T-helper 9 cell (primary cell): Measurements from ENCODE around the gene WDR19.
"Not testable (repeated sequence)": the region's sequence is repeated elsewhere in the genome, so short reads cannot be mapped to it uniquely, and the experiment has no call there.

Experiments
- DNase-seq: peaks from one replicate; pipeline ENCODE4 v3.0.0-alpha.2; 2020

WDR19 gene

DNA sequence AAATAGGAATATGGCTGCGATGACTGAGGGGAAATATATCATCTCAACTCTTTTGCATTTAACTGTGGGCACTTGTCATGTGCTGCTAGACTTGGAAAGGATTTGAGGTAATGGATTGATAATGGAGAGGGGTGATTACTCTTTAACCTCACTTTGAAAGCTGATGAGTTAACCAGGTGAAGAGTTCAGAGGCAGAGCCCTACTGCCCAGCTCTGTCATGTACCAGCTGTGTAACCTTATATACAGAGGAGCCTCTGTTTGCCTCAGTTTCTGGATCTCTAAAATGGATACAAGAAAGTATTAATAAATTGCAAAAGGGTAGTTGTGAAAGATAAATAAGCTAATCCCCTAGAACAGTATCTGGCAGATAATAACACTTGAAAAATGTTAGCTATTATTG is 51.5 kb downstream of the WDR19 start:
- DNase-seq: no peak

DNA sequence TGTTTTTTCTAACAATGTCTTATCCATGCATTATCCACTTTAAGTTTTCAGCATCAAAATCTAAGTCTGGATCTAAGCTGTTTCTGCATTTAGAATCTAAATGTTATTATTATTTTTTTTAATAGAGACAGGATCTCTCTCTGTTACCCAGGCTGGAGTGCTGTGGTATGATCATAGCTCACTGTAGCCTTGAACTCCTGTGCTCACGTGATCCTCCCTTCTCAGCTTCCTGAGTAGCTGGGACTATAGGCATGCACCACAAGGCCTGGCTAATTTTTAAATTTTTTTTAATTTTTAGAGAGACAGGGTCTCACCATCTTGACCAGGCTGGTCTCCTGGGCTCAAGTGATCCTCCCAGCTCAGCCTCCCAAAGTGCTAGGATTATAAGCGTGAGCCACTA is 52.7 kb downstream of the WDR19 start:
- no peak for DNase-seq

DNA sequence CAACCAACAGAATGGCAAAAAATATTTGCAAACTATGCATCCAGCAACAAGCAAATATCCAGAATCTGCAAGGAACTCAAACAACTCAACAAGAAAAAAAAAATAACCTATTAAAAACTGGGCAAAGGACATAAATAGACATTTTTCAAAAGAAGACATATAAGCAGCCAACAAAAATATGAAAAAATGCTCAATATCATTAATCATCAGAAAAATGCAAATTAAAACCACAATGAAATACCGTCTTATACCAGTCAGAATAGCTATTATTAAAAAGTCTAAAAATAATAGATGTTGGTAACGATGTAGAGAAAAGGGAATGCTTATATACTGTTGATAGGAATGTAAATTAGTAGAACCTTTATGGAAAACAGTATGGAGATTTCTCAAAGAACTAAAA is 53.4 kb downstream of the WDR19 start:
- no peak for DNase-seq

DNA sequence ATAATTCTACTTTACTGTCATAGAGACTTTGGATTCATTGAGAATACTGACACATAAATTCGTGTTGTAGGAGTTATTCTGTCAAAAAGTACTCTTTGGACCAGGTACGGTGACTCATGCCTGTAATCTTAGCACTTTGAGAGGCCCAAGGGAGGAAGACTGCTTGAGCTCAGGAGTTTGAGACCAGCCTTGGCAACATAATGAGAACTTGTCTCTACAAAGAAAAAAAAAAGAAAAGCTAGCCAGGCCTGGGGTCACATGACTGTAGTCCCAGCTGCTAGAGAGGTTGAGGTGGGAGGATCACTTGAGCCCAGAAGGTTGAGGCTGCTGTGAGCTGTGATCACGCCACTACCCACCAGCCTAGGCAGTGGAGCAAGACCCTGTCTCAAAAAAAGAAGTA is 54.9 kb downstream of the WDR19 start:
- no peak for DNase-seq

DNA sequence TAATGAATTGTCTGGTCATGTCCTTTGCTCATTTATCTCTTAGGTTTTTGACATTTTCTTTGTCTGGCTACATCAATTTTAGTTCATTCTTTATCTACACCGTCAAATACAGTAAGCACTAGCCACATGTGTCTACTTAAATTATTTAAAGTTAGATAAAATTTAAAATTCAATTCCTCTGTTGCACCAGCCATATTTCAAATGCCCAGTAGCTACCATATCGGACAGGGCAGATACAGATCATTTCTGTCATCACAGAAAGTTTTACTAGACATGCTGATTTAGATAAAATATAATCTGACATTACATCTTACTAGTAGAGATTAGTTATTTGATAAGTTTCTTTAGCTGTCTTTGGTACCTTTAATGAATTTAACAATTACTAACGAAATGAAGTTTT is 61.1 kb downstream of the WDR19 start:
- no peak for DNase-seq

DNA sequence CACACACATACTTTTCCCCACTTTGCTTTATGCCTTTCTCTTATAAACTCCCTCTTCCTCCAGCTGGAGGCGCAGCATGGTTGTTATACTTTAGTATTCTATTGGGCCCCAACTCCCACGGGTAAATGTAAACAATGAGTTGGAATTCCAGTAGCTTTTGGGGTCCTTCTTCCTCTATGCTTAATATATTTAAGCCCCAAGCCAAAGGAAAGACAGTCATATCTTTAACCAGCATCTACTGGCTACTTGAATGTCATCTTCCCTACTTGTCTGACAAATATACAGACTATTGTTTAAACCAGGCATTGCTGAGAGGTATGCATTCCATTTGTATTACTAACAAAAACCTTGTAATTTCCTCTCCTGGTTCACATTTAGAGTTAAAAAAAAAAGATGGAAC is 72.9 kb downstream of the WDR19 start:
- no peak for DNase-seq

DNA sequence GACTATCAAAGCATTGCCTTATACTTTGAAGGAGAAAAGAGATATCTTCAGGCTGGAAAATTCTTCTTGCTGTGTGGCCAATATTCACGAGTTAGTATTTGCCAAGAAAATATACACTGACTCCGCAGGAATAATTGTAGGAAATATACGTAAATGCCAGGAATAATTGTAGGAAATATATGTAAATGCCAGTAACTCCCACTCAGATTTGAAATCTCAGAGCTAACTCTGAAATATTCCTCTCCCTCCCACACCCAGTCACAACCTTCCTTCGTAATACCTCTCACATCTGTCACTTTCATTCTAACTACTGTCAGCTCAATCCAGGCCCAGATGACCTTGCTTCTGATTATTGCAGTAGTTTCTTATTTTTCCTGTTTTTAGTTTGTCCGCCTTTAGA is 73.5 kb downstream of the WDR19 start:
- DNase-seq: no peak

DNA sequence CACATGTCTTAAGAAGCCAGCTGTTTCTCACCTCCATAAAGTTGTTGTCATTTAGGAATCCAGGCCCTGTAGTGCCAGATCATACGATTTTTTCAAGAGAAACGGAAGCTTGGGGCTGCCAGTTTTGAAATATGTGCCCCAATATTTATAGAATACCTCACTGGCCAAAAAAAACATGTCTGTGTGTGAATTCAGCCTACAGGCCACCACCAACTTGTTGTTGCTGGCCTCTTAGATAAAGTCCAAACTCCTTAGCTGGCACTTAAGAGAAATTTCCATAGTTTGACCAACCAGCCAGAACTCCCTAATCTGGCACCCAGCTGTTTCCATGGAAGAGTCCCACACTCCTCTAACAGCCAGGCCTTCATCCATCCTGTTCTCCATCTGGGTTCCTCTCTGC is 74.1 kb downstream of the WDR19 start:
- no peak for DNase-seq

DNA sequence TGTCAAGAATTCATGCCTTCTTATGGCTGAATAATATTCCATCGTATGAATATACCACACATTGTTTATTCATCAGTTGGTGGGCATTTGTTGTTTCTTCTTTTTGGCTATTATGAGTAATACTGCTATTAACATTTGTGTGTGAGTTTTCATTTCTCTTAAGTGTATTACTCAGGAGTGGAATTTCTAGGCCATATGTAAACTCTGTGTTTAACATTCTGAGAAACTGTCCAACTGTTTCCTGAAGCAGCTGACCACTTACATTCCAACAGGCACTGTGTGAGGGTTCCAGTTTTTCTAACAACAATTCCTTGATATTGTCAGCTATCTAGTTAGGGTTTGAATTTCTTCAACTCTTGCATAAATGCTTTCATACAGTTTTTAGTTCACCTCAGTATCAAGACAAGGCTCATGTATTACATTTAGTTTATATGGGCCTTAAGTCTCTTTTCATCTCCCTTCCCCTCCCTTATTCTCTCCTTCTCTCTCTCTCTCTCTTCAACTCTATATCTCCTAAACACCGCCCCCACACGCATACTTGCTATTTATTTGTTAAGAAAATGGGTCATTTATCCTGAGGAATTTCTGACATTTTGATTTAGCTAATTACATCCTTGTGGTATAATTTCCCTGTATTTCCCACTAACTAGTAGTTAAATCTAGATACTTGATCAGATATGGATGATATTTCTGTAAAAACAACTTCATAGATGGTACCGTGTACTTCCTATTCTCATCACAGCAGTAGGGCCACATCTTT is 77.4 kb downstream of the WDR19 start:
- DNase-seq: no peak

DNA sequence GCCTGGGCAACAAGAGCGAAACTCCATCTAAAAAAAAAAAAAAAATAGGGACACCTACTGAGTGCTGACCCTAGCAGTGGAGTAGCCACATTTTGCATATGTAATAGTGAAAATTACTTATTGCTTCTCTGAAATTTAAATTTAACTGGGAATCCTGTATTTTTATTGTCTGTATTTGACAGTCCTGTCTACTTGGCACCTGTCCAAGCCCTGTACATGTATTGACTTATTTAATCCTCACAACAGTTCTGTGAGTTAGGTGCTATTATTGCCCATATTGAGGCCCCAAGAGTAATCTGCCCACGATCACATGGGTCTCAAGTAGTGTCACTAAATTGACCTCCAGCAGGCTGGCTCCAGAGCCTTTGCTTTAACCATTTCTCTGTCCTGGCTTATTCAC is 81.6 kb downstream of the WDR19 start:
- DNase-seq: no peak

DNA sequence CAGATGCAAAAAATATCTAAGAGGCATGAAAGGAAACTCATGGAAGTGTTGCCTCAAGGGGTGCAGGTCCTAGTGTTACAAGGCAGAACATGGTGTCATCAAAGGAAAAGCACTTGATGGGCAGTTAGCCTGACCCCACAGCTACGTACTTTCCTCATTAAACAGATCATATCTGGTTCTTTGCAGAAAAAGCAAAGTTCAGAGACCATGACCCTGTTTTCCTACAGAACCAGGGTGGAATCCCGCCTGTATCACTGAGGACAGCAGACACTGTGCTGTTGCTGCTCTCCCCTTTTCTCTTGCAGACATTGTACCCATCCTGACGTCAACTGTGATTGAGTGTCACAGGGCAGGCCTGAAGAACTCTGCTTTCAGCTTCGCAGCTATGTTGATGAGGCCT is 92.2 kb downstream of the WDR19 start:
- no peak for DNase-seq

DNA sequence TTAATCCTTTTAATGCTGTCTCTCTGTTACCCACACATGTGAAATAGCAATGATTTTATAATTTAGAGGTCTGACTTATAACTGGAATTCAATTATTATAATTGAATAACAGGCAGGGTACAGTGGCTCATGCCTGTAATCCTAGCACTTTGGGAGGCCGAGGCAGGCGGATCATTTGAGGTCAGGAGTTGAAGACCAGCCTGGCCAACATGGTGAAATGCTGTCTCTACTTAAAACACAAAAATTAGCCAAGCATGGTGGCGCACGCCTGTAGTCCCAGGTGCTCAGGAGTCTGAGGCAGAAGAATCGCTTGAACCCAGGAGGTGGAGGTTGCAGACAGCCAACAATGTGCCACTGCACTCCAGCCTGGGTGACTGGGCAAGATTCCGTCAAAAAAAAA is 95.3 kb downstream of the WDR19 start:
- not testable (repeated sequence) for DNase-seq

DNA sequence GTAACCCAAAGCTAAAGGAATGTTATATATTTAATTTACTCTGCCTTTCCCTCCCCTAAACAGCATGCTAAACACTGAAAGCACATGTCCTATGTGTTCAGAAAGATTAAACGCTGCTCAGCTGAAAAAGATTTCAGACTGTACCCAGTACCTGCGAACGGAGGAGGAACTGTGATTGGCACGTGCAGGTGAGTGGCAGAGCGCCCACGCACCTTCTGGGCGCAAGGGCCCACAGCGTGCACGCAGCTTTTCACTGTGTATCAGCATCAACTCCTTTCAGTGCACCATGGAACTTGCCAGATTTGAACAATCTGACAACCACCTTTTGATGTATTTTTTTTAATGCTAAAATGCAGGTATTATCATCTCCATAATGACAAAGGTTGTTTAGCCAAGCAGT is 96.1 kb downstream of the WDR19 start:
- no peak for DNase-seq

DNA sequence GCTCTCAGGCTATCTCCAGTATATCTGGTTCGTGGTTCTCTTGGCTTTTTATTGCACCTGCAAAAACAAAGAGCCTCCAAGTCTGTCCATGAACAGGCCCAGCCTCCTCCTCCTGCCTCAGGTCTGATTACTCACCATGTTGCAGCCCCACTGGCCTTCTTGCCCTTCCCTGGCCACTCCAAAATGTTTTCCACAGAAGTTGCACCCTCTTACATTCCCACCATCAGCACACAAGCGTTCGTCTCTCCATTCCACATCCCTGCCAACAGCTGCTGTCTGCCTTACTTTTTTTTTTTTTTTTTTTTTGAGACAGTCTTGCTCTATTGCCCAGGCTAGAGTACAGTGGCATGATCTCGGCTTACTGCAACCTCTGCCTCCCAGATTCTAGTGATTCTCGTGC is 97.1 kb downstream of the WDR19 start:
- DNase-seq: no peak

DNA sequence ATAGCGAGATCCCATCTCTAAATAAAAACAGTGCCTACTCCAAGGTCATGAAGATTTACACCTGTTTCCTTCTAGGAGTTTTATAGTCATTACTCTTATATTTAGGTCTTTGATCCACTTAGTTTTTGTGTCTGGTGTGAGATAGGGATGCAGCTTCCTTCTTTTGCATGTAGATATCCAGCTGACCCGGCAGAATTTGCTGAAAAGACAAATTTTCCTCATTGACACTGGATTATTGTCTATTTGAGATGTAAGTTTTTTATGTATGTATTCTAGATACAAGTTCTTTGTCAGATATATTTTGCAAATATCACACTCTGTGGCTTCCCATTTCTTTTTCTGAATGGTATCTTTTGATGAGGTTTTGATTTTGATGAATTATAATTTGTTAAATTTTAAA is 98.4 kb downstream of the WDR19 start:
- DNase-seq: no peak

DNA sequence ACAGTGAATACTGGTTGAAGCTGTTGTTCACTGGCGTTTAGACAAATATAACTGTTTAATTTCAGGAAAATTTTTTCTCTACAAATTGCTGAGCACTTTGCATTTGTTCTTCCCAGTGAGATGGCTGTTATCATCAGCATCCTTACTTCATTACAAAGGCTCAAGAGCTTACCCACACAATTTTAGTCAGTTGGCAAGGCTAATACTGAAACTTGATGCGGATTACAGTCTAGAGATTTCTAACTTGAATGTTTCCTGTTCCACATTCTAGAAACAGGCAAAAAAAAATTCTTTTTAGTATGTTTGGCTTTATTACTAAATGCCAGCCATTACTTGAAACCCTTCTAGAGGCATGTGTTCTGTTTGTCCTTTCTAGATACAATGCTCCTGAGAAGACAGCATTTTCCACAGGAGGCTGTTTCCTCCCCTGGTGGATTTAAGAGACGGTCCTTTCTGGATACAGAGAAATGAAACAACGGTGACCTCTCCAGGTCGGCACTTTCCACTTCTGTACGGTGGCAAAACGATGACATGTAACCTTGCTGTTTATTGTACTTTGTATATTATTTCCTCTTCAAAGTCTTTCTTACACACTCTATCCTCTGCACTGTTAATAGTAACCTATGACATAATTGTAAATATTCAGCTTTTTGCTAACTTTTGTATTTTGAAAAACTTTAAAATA is 102.9 kb downstream of the WDR19 start:
- no peak for DNase-seq

DNA sequence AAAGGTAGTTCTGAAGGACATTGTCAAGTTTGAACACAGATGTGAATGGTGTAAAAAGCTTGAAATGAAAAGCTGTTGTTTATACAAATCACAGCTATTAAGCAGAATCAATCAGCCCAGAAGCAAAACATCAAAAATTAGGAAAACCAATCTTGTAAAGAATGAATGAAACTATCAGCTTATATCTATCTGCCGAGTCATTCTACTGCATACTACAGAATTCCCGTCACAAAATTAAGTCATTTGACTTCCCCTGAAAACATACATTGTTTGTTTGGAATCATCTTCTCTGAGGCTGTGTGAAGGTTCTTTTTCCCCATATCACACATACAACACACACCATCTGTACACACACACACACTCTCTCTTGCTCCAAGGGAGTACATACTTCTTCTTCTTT is 103.5 kb downstream of the WDR19 start:
- no peak for DNase-seq

DNA sequence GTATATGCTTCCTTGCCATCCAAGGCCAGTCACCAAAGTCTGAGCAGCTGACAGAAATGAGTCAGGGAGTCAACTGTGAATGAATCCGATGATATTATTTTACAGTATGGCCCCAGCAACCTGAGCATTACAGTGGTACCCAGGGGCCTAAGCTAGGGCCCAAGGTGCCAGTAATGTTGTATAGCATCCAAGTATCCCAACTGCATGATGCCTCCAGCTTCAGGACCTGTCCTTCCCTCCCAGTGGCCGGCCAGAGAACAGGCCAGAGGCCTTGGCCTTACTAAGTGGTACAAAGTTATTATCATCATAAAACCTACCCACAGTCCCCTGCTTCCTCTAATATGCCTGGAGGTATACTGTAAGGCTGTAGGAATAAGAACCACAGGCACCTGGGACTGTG is 103.9 kb downstream of the WDR19 start:
- DNase-seq: no peak

DNA sequence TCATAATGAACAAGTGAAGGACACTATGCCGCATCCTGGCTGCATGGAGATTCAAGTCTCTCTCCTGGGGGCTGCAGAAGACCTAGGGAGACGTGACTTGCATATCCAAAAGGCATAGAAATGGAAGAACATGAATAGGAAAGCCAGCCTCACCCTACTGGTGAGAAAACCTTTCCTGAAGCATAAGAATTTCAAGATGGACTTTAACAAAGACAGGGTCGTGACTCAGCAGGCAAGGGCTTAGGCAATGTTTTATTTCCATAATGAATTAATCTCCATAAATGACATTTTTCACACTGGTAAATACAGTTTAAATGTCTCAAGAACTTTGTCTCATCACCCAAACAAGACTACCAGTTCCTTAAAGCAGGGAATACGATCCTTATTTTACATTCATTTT is 104.9 kb downstream of the WDR19 start:
- DNase-seq: no peak

DNA sequence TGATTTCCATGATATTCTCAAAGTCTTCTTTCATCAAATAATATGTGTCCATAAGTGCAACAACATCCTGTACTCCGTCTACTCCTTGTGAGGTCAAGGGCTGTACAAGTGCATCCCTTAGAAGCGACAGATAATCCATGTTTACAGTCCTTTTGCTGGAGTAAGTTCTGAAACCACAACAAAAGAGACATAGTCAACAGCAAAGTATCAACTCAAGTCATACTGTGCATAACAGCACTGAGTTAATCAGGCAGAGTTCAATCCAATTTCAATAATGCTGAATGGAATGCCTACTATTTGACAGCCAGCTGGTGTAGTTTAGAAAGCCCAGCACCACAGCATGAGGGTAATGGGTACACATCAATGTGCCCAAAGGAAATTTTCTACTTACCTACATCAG is 109.4 kb downstream of the WDR19 start:
- no peak for DNase-seq

DNA sequence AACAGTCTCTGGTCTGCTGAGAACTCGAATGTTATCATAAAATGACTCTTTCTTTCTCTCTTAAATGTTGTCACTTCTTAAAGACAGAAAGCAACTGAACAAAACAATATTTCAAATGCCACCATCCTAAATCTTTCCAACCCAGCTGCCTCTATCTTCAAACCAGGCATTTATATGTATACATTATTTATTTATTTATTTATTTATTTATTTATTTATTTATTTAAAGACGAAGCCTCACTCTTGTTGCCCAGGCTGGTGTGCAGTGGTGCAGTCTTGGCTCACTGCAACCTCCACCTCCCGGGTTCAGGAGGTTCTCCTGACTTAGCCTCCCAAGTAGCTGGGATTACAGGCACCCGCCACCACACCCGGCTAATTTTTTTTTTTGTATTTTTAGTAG is 110.1 kb downstream of the WDR19 start:
- not testable (repeated sequence) for DNase-seq

DNA sequence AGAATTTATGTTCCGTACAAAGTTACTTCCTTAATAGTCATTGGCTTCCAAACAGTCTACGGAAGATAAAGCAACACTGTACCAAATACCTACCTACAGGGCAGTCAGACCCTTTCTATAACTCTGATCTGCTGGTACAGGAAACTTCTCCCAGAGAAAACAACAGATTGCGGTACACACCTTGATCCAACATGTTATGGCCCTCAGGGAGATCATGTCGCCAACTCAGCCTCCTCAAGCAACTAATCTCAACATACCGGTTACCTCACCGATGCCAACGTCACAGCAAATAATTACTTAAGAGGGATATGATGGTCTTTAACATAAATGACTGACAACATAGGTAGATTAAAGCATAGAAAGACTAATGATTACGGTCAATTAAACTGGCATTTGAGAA is 113.5 kb downstream of the WDR19 start:
- DNase-seq: no peak

DNA sequence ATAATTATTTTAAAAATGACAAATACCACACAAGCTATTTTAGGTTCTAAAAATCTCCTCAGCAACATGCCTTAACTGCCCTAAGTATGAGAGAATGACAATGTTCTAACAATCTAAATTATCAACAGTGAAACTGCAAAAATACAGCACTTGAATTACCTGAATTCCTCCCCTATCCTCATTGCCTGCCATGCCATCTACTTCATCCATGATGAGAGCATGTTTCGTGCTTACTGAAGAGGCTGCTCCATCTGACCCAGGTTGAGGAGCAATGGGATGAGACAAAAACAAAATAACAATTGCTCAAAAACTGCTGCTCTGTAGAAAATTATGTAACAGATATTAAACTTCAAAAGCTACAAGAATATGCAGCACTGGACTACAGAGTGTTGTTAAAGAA is 120.6 kb downstream of the WDR19 start:
- DNase-seq: no peak

DNA sequence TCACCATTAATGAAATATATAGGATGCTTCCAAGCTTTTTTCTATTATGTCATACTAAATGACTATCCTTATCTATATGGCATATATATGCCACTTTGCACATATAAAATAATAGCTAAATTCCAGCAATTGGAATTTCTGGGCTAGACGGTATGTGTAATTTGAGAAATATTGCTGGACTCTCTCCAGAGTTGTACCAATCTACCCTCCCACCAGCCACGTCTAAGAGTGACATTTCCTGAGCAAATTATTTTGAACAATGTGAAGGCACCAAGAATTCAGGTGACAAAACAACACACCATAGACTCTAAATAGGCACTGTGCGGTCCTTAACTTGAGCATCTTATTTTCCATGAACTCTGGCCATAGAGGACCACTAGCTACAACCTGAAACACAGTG is 121.5 kb downstream of the WDR19 start:
- DNase-seq: no peak

DNA sequence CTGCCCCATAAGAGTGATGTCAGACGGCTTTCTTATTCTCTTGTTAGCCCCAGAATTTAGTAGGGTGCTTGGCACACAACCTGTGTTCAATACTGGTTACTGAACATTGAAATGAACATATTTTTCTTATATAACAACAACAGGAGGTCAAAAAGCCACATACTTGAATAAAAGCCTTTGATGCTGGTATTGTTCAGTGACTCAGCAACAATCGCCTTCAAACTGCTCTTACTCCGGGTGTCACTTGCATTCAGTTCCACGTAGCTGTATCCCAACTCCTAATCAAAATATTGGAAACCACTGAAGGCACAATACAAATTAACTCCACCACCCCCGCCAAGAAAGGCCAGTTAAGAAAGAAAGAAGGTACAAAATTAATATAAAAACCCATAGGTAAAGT is 122.3 kb downstream of the WDR19 start:
- no peak for DNase-seq
